Mucosa of descending colon (tissue), 3 donors: Measurements from ENCODE around the gene MVB12B. TPM values are rescaled to one million over a fixed set of nuclear protein-coding genes. Genes with fewer than 3 reads are reported as not detected.

ENCODE experiments used
- ATAC-seq: fragments of 200-7000 bp; cut with Tn5 transposase; one replicate; pipeline ENCODE4 v1.9.1; 2020; ENCODE audit warnings: mild to moderate bottlenecking, moderate library complexity
- DNase-seq, 3 donors: peaks; one replicate each; pipeline ENCODE4 v3.0.0-alpha.2; 2020
- H3K36me3 ChIP-seq: fragments of 200-600 bp; one replicate; pipeline ENCODE4 v1.8.0; 2021; ENCODE audit warnings: low read depth, mild to moderate bottlenecking
- H3K4me1 ChIP-seq: fragments of 200-600 bp; one replicate; pipeline ENCODE4 v1.8.0; 2021; ENCODE audit warnings: low read depth, mild to moderate bottlenecking
- H3K4me3 ChIP-seq: fragments of 200-600 bp; one replicate; pipeline ENCODE4 v1.8.0; 2021; ENCODE audit warnings: mild to moderate bottlenecking
- H3K9me3 ChIP-seq: fragments of 200-600 bp; one replicate; pipeline ENCODE4 v1.8.0; 2021; ENCODE audit warnings: mild to moderate bottlenecking
- CTCF ChIP-seq: fragments of 200-600 bp; IDR thresholded peaks from one replicate; pipeline ENCODE4 v1.8.0; 2022; ENCODE audit warnings: antibody characterized with exemption, mild to moderate bottlenecking
- intact Hi-C, 2 donors: fragments of 100-400 bp; cut with DNase I in 1 of 2; cut with micrococcal nuclease in 1 of 2; formaldehyde crosslinking; loops; one replicate each; pipeline versions ENCODE4 v1.11.0 to v1.11.1; 2022; cut with DNase I, micrococcal nuclease
- total RNA-seq, 3 donors: library from RNA; stranded (reverse); fragmentation: NEBNext Ultra II Directional in 2 of 3; extraction: Animal tissue kit (Norgen Biotek cat#: 25700) in 2 of 3; gene quantifications; one replicate each; pipeline versions ENCODE4 v1.2.1 to v1.2.4, GENCODE V29; 2021 to 2023
- donor health status: DM: no; HTN: no; CAD: no; lungs with moderate emphysema.
- donor health status: DM: no; HTN: no; CAD: no.
- donor health status: DM: no; HTN: yes; CAD: no.

Gene MVB12B
- total RNA-seq, 3 donors from 2014 or later, result 16.8 to 26.4 (median 21.6) TPM

DNA sequence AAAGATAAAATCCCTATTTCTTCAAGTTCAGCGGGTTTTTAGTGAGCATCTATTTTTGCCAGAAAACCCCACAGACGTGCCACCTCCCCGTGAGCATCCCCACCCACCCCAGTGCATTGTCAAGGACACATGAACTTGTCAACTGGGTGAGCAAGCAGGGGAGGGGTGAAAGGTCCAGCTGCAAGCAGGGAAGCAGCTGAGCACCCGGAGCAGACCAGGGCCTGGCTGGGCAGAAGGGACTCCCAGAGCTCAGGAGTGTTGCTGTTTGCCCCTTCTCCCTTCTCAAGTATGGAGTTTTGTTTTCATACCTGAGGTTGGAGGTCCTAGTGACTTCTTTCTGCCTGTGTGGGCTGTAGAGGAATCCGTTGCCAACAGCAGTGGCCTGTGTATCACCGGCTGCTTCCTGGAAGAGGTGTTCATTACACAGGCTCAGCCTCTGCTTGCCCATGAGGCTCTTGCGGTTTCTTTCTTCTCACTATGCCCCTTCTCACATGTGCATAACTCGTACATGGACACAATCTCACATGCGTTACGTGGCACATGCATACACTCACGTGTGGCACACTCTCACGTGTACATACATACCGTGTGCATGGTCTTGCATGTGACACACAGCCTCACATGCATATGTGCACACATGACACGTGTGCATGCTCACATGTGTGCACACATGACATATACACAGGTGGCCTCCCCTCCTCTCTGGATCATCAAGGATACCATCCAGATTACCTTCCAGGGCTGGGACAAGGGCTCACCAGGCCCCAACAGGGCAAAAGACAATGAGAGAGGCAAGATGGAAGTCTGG, 126.7 kb downstream of the MVB12B start:
- no peak for TF ChIP-seq CTCF
- H3K4me1 ChIP-seq, result no peaks in the 10 kb centered on the region
- DNase-seq (no peak), ATAC-seq (no peak)
- no peaks in the 10 kb centered on the region for H3K9me3 ChIP-seq
- no peaks in the 10 kb centered on the region for H3K36me3 ChIP-seq
- no peak overlapping the region for H3K4me3 ChIP-seq
- intact Hi-C loops, result no loop called here

DNA sequence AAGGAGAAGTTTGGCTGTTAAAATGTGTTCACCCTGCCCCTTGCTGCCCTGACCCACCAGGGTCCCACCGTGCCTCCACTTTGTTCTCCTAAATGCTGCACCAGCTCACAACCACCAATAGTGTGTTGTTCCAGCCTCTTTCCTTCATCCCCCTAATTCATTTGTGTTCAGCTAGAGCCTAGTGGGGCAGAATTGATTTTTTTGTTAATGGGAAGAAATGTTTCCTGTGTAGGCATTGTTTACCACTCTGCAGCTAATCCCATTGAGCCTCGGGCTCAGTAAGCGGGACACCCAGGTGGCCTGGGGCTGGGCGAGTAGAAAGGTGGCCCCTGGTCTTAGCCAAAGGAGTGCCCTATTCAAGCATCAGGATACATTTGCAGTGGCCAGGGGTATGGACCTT, 127.6 kb downstream of the MVB12B start:
- intact Hi-C loops, result no loop called here
- Histone ChIP-seq H3K9me3 (no peaks in the 10 kb centered on the region), H3K4me1 (no peaks in the 10 kb centered on the region), H3K4me3 (no peak overlapping the region), H3K36me3 (no peaks in the 10 kb centered on the region)
- ATAC-seq (no peak), DNase-seq (no peak)
- no peak for TF ChIP-seq CTCF

DNA sequence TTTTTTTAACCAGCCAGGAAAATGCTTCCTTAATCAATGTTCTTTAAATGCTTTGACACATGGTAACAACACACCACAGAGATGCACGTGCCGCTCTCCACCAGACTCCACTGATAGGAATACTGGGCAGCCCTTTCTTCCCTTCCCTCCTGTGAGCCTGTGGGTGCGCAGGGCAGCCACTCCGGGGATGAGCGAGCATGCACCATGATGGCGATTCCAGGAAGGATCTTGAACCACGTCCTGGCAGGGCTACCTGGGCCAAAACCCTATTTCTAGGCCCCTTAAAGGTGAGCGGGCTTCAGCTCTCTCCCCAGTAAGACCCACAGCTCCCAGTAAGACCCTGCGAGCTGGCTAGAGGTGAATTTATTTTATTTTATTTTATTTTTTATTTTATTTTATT, 128.2 kb downstream of the MVB12B start:
- Histone ChIP-seq H3K4me3 (no peak overlapping the region), H3K36me3 (no peaks in the 10 kb centered on the region), H3K9me3 (no peaks in the 10 kb centered on the region), H3K4me1 (no peaks in the 10 kb centered on the region)
- DNase-seq (no peak), ATAC-seq (no peak)
- intact Hi-C loops, result no loop called here
- no peak for TF ChIP-seq CTCF

GRCh38 chr9:126456441-126457174, 130.0 kb downstream of the MVB12B start:
- intact Hi-C loops, result no loop called here
- ATAC-seq (no peak), DNase-seq (no peak)
- H3K4me1 ChIP-seq, result no peaks in the 10 kb centered on the region
- no peaks in the 10 kb centered on the region for H3K9me3 ChIP-seq
- no peak overlapping the region for H3K4me3 ChIP-seq
- no peaks in the 10 kb centered on the region for H3K36me3 ChIP-seq
- TF ChIP-seq CTCF, result no peak

GRCh38 chr9:126457175-126457547, 130.5 kb downstream of the MVB12B start:
- ATAC-seq (no peak), DNase-seq (no peak)
- H3K4me3 ChIP-seq, result no peak overlapping the region
- intact Hi-C loops, result no loop called here
- H3K9me3 ChIP-seq, result no peaks in the 10 kb centered on the region
- no peaks in the 10 kb centered on the region for H3K36me3 ChIP-seq
- no peak for TF ChIP-seq CTCF
- H3K4me1 ChIP-seq, result no peaks in the 10 kb centered on the region
